CD8-positive, alpha-beta memory T cell (primary cell): ENCODE results near the gene ACER1. TPM values are rescaled to one million over a fixed set of nuclear protein-coding genes. Genes with fewer than 3 reads are reported as not detected.

ENCODE experiments used
- CTCF ChIA-PET: fragments of 350-600 bp; sonication (Branson Sonifier 250); formaldehyde crosslinking; loops from one replicate; lab custom pipeline; 2021; ENCODE audit warnings: antibody characterized with exemption; lab: Charles Lee
- POLR2A ChIA-PET: fragments of 350-600 bp; sonication (Branson Sonifier 250); formaldehyde crosslinking; loops from one replicate; lab custom pipeline; 2021; ENCODE audit warnings: antibody characterized with exemption; lab: Charles Lee
- DNase-seq, 5 donors: peaks; one replicate each; pipeline versions ENCODE4 v3.0.0 to v3.0.0-alpha.2; 2020 to 2022; ENCODE audit warnings: mixed read lengths in 1 of 5
- H3K27ac ChIP-seq: one replicate; pipeline ENCODE4 v1.7.0; 2013; ENCODE audit warnings: low read depth, mild to moderate bottlenecking, low read length, moderate library complexity
- H3K27me3 ChIP-seq: 2 replicates; pipeline ENCODE4 v1.7.0; 2013; ENCODE audit warnings: low read length, mild to moderate bottlenecking; ENCODE audit not compliant: insufficient read depth, poor library complexity, severe bottlenecking
- H3K36me3 ChIP-seq: 2 replicates; pipeline ENCODE4 v1.7.0; 2013; ENCODE audit warnings: mild to moderate bottlenecking, low read length, moderate library complexity; ENCODE audit not compliant: insufficient read depth
- H3K4me1 ChIP-seq: 2 replicates; pipeline ENCODE4 v1.7.0; 2013; ENCODE audit warnings: mild to moderate bottlenecking, low read length, moderate library complexity; ENCODE audit not compliant: insufficient read depth
- H3K4me3 ChIP-seq: 2 replicates; pipeline ENCODE4 v1.7.0; 2013; ENCODE audit warnings: mild to moderate bottlenecking, low read length
- H3K9me3 ChIP-seq: 2 replicates; pipeline ENCODE4 v1.7.0; 2013; ENCODE audit warnings: mild to moderate bottlenecking, low read length
- H3K27ac Mint-ChIP-seq, 8 donors: one replicate each; pipeline ENCODE4 v1.8.0; 2020 to 2021; ENCODE audit warnings: mixed read lengths in 8 of 8, mild to moderate bottlenecking in 6 of 8, inconsistent platforms in 3 of 8, moderate library complexity in 3 of 8
- H3K27me3 Mint-ChIP-seq, 2 donors: one replicate each; pipeline ENCODE4 v1.8.0; 2020 to 2021; ENCODE audit warnings: mixed read lengths in 2 of 2, mild to moderate bottlenecking in 1 of 2, moderate library complexity in 1 of 2
- H3K36me3 Mint-ChIP-seq, 3 donors: one replicate each; pipeline ENCODE4 v1.8.0; 2020 to 2021; ENCODE audit warnings: mixed read lengths in 3 of 3, inconsistent platforms in 1 of 3, mild to moderate bottlenecking in 1 of 3
- H3K4me1 Mint-ChIP-seq, 3 donors: one replicate each; pipeline ENCODE4 v1.8.0; 2020 to 2021; ENCODE audit warnings: mixed read lengths in 3 of 3, inconsistent platforms in 1 of 3, mild to moderate bottlenecking in 1 of 3
- H3K4me3 Mint-ChIP-seq, 7 donors: one replicate each; pipeline ENCODE4 v1.8.0; 2020 to 2021; ENCODE audit warnings: mixed read lengths in 7 of 7, mild to moderate bottlenecking in 6 of 7, moderate library complexity in 4 of 7, inconsistent platforms in 2 of 7
- H3K9me3 Mint-ChIP-seq, 5 donors: one replicate each; pipeline ENCODE4 v1.8.0; 2020 to 2022; ENCODE audit warnings: mixed read lengths in 5 of 5, mild to moderate bottlenecking in 3 of 5, moderate library complexity in 2 of 5, inconsistent platforms in 1 of 5
- polyA plus RNA-seq: library from polyadenylated mRNA; unstranded; fragments of 300-500 nt; fragmentation: Illumina TruSeq; gene quantifications from one replicate; pipeline ENCODE4 v1.2.3, GENCODE V29; 2021
- total RNA-seq, 2 experiments: library from RNA; stranded (reverse); gene quantifications; one replicate each; pipeline ENCODE4 v1.2.3, GENCODE V29; 2021

ACER1 gene
- total and polyA plus RNA-seq, 3 experiments from 2014 or later: 2.4 TPM; not detected in 2

GRCh38 chr19:6270076-6270745, 63.2 kb downstream of the ACER1 start:
- H3K4me3 Mint-ChIP-seq: no peak overlapping the region
- no peaks in the 10 kb centered on the region for H3K9me3 Mint-ChIP-seq
- no peaks in the 10 kb centered on the region for H3K4me1 ChIP-seq
- peaks cover 0 to 1% of the 10 kb centered on the region in 2 donors for H3K27me3 Mint-ChIP-seq
- H3K4me3 ChIP-seq: no peak overlapping the region
- H3K27me3 ChIP-seq: no peaks in the 10 kb centered on the region
- ChIA-PET POLR2A (no interaction called here), CTCF (no interaction called here)
- no peak overlapping the region for H3K27ac ChIP-seq
- no peak for DNase-seq
- peaks cover 5% of the 10 kb centered on the region for H3K36me3 ChIP-seq
- peaks cover 26 to 51% (median 31%) of the 10 kb centered on the region in 3 donors for H3K4me1 Mint-ChIP-seq
- H3K9me3 ChIP-seq: no peaks in the 10 kb centered on the region
- H3K36me3 Mint-ChIP-seq: peaks cover 0 to 52% (median 6%) of the 10 kb centered on the region in 3 donors
- peak overlapping the region in 2 of 8 donors; percentile 11 to 74 for H3K27ac Mint-ChIP-seq

GRCh38 chr19:6269101-6269886, 64.1 kb downstream of the ACER1 start:
- Histone ChIP-seq H3K27ac (no peak overlapping the region), H3K4me3 (no peak overlapping the region), H3K36me3 (peaks cover 5% of the 10 kb centered on the region), H3K9me3 (no peaks in the 10 kb centered on the region), H3K4me1 (no peaks in the 10 kb centered on the region), H3K27me3 (no peaks in the 10 kb centered on the region)
- ChIA-PET CTCF (no interaction called here), POLR2A (no interaction called here)
- Mint-ChIP-seq H3K27ac (peak overlapping the region in 2 of 8 donors; percentile 11 to 74), H3K27me3 (peaks cover 0 to 1% of the 10 kb centered on the region in 2 donors), H3K4me3 (no peak overlapping the region), H3K36me3 (peaks cover 0 to 56% (median 6%) of the 10 kb centered on the region in 3 donors), H3K9me3 (no peaks in the 10 kb centered on the region), H3K4me1 (peaks cover 24 to 42% (median 28%) of the 10 kb centered on the region in 3 donors)
- DNase-seq: no peak

- H3K9me3 Mint-ChIP-seq: no peaks in the 10 kb centered on the region
- Histone ChIP-seq H3K27ac (no peak overlapping the region), H3K4me1 (no peaks in the 10 kb centered on the region), H3K9me3 (no peaks in the 10 kb centered on the region), H3K36me3 (peaks cover 5% of the 10 kb centered on the region), H3K4me3 (no peak overlapping the region), H3K27me3 (no peaks in the 10 kb centered on the region)
- CTCF ChIA-PET: interaction anchor here (1.5 kb wide), 1 partner anchor 8 kb away, joined by 4 read pairs; no protein-coding TSS in a partner anchor
- H3K36me3 Mint-ChIP-seq: peaks cover 0 to 63% (median 6%) of the 10 kb centered on the region in 3 donors
- POLR2A ChIA-PET: no interaction called here
- H3K27ac Mint-ChIP-seq: peak overlapping the region in 2 of 8 donors; percentile 2 to 78
- H3K4me1 Mint-ChIP-seq: peaks cover 21 to 38% (median 23%) of the 10 kb centered on the region in 3 donors
- no peak for DNase-seq
- H3K4me3 Mint-ChIP-seq: no peak overlapping the region
- H3K27me3 Mint-ChIP-seq: peaks cover 0 to 1% of the 10 kb centered on the region in 2 donors
Observed at GRCh38 chr19:6268382-6268771, 65.0 kb downstream of the ACER1 start.

- CTCF ChIA-PET: interaction anchor here (1.5 kb wide), 1 partner anchor 9 kb away, joined by 4 read pairs; no protein-coding TSS in a partner anchor
- H3K27ac Mint-ChIP-seq: peak overlapping the region in 4 of 8 donors; percentile 9 to 90 (median 62)
- peak overlapping the region in 1 of 7 donors; percentile 44 for H3K4me3 Mint-ChIP-seq
- POLR2A ChIA-PET: no interaction called here
- no peaks in the 10 kb centered on the region for H3K9me3 Mint-ChIP-seq
- no peaks in the 10 kb centered on the region for H3K27me3 ChIP-seq
- H3K36me3 Mint-ChIP-seq: peaks cover 0 to 69% (median 7%) of the 10 kb centered on the region in 3 donors
- no peaks in the 10 kb centered on the region for H3K4me1 ChIP-seq
- H3K27me3 Mint-ChIP-seq: peaks cover 0 to 1% of the 10 kb centered on the region in 2 donors
- no peak for DNase-seq
- no peak overlapping the region for H3K4me3 ChIP-seq
- peaks cover 5% of the 10 kb centered on the region for H3K36me3 ChIP-seq
- H3K27ac ChIP-seq: no peak overlapping the region
- H3K4me1 Mint-ChIP-seq: peaks cover 19 to 37% (median 20%) of the 10 kb centered on the region in 3 donors
- no peaks in the 10 kb centered on the region for H3K9me3 ChIP-seq
Observed at GRCh38 chr19:6267552-6268381, 65.6 kb downstream of the ACER1 start.

- H3K4me3 ChIP-seq: no peak overlapping the region
- no peaks in the 10 kb centered on the region for H3K9me3 ChIP-seq
- Mint-ChIP-seq H3K4me1 (peaks cover 8 to 40% (median 27%) of the 10 kb centered on the region in 3 donors), H3K36me3 (peaks cover 0 to 75% (median 5%) of the 10 kb centered on the region in 3 donors), H3K27ac (no peak overlapping the region), H3K9me3 (no peaks in the 10 kb centered on the region), H3K4me3 (no peak overlapping the region), H3K27me3 (peaks cover 0 to 1% of the 10 kb centered on the region in 2 donors)
- H3K36me3 ChIP-seq: peaks cover 9% of the 10 kb centered on the region
- DNase-seq: no peak
- CTCF ChIA-PET: interaction anchor here (0.6 kb wide), 1 partner anchor 1352 kb away, joined by 3 read pairs; no protein-coding TSS in a partner anchor
- H3K4me1 ChIP-seq: no peaks in the 10 kb centered on the region
- no peak overlapping the region for H3K27ac ChIP-seq
- no peaks in the 10 kb centered on the region for H3K27me3 ChIP-seq
- POLR2A ChIA-PET: interaction anchor here (0.6 to 0.7 kb wide), 2 partner anchors 13 to 47 kb away, joined by 4 to 6 read pairs; no protein-coding TSS in a partner anchor
Observed at GRCh38 chr19:6264803-6265202, 68.6 kb downstream of the ACER1 start.

- Mint-ChIP-seq H3K27ac (no peak overlapping the region), H3K4me3 (no peak overlapping the region), H3K36me3 (peaks cover 0 to 76% (median 5%) of the 10 kb centered on the region in 3 donors), H3K4me1 (peaks cover 9 to 43% (median 32%) of the 10 kb centered on the region in 3 donors), H3K9me3 (no peaks in the 10 kb centered on the region), H3K27me3 (peaks cover 0 to 1% of the 10 kb centered on the region in 2 donors)
- H3K4me3 ChIP-seq: no peak overlapping the region
- no peaks in the 10 kb centered on the region for H3K27me3 ChIP-seq
- peaks cover 9% of the 10 kb centered on the region for H3K36me3 ChIP-seq
- no peaks in the 10 kb centered on the region for H3K9me3 ChIP-seq
- ChIA-PET CTCF (interaction anchor here (0.6 kb wide), 1 partner anchor 1353 kb away, joined by 3 read pairs; no protein-coding TSS in a partner anchor), POLR2A (no interaction called here)
- H3K4me1 ChIP-seq: no peaks in the 10 kb centered on the region
- no peak for DNase-seq
- no peak overlapping the region for H3K27ac ChIP-seq
Observed at GRCh38 chr19:6263735-6264444, 69.5 kb downstream of the ACER1 start.

GRCh38 chr19:6263306-6263705, 70.1 kb downstream of the ACER1 start:
- H3K36me3 ChIP-seq: peaks cover 9% of the 10 kb centered on the region
- Mint-ChIP-seq H3K9me3 (no peaks in the 10 kb centered on the region), H3K4me3 (peak overlapping the region in 1 of 7 donors; percentile 19), H3K27me3 (peaks cover 0 to 1% of the 10 kb centered on the region in 2 donors), H3K4me1 (peaks cover 8 to 43% (median 36%) of the 10 kb centered on the region in 3 donors), H3K27ac (peak overlapping the region in 2 of 8 donors; percentile 52 to 94), H3K36me3 (peaks cover 0 to 76% (median 5%) of the 10 kb centered on the region in 3 donors)
- no peaks in the 10 kb centered on the region for H3K9me3 ChIP-seq
- no peak overlapping the region for H3K27ac ChIP-seq
- ChIA-PET CTCF (no interaction called here), POLR2A (no interaction called here)
- H3K4me3 ChIP-seq: no peak overlapping the region
- no peaks in the 10 kb centered on the region for H3K27me3 ChIP-seq
- H3K4me1 ChIP-seq: no peaks in the 10 kb centered on the region
- DNase-seq: no peak
